ENCODE data around the gene PTOV1. TPM values are rescaled to one million over a fixed set of nuclear protein-coding genes. Genes with fewer than 3 reads are reported as not detected.
A peak's percentile ranks its signal among the peaks of the same experiment; 100 is the strongest.

The PTOV1 gene
- total RNA-seq, 4 donors from 2014 or later = 46.2 to 156 (median 82.0) TPM

DNA sequence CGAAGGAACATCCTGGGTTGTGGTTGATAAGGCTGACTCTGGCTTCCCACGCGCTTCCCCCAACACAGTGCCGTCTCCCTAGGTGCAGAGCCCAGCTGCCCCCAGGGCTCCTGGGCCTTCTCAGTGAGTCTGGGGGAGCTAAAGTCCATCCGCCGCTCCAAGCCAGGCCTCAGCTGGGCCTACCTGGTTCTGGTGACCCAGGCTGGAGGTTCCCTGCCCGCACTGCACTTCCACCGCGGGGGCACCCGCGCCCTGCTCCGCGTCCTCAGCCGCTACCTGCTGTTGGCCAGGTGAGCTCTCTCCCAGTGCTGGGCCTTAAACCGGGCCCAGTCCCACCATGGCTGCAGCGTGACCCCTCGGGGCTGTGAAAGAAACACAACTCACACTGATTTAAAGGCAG, 30.2 kb downstream of the PTOV1 start:
- Histone ChIP-seq H3K4me3 (no peak overlapping the region), H3K4me1 (peaks cover 0 to 7% of the 10 kb centered on the region in 2 donors), H3K9me3 (no peaks in the 10 kb centered on the region), H3K27ac (no peak overlapping the region), H3K27me3 (no peaks in the 10 kb centered on the region), H3K36me3 (no peaks in the 10 kb centered on the region)
- intact Hi-C loops (cut with DNase I; ENCODE audit: low total_unique reads) = no loop called here
- peak in 1 of 2 donors; percentile 17 for DNase-seq
- TF ChIP-seq CTCF (IDR thresholded peaks at IDR 0.05) (no peak), POLR2A (IDR thresholded peaks at IDR 0.05) (no peak)

DNA sequence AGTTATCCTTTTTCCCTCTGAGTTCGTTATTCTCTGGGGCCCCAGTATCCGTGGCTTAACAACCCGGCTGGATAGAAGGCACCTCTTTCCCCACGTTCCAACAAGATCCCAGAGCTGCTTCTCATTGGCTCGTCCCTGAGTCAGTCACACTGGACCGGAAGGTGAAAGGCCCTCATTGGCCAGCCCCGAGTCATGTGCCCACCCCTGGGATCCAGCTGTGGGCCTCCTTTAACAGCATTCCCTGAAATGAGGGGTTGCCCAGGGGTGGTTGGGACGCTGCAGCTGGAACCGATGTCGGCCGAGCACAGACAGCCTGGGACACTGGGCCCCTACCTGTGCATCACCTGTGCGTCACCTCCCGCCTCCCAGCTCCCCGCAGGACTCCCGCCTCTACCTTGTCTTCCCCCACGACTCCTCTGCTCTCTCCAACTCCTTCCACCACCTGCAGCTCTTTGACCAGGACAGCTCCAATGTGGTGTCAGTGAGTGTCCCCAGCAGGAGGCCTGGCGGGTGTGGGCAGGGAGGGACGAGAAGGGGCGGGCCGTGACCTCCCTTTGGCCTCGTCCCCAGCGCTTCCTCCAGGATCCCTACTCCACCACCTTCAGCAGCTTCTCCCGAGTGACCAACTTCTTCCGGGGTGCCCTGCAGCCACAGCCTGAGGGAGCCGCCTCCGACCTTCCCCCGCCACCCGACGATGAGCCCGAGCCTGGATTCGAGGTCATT, 30.9 kb downstream of the PTOV1 start:
- DNase-seq = peak in 1 of 2 donors; percentile 14
- TF ChIP-seq CTCF (IDR thresholded peaks at IDR 0.05) (no peak), POLR2A (IDR thresholded peaks at IDR 0.05) (no peak)
- Histone ChIP-seq H3K4me3 (no peak overlapping the region), H3K36me3 (no peaks in the 10 kb centered on the region), H3K27ac (no peak overlapping the region), H3K27me3 (no peaks in the 10 kb centered on the region), H3K9me3 (no peaks in the 10 kb centered on the region), H3K4me1 (peaks cover 0 to 7% of the 10 kb centered on the region in 2 donors)
- intact Hi-C loops (cut with DNase I; ENCODE audit: low total_unique reads) = no loop called here

DNA sequence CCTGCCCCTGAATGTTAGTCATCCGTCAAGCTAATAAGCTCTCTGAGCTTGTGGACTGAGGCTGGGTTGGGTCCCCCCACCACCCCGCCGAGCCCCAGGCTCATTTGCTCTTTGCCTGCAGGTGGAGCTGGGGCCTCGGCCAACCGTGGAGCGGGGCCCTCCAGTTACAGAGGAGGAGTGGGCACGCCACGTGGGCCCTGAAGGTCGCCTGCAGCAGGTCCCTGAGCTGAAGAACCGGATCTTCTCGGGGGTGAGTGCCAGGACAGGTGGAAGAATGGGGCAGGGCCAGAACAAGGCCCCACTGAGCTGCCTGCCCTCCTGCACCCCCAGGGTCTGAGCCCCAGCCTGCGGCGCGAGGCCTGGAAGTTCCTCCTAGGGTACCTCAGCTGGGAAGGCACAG, 31.7 kb downstream of the PTOV1 start:
- Histone ChIP-seq H3K36me3 (no peaks in the 10 kb centered on the region), H3K9me3 (no peaks in the 10 kb centered on the region), H3K4me1 (peaks cover 0 to 7% of the 10 kb centered on the region in 2 donors), H3K27ac (no peak overlapping the region), H3K4me3 (no peak overlapping the region), H3K27me3 (no peaks in the 10 kb centered on the region)
- no peak for TF ChIP-seq POLR2A (IDR thresholded peaks at IDR 0.05)
- TF ChIP-seq CTCF (IDR thresholded peaks at IDR 0.05) = no peak
- DNase-seq = peak in 1 of 2 donors; percentile 15
- intact Hi-C loops (cut with DNase I; ENCODE audit: low total_unique reads) = no loop called here

- no peak for DNase-seq
- H3K36me3 ChIP-seq = no peaks in the 10 kb centered on the region
- intact Hi-C loops (cut with DNase I; ENCODE audit: low total_unique reads) = no loop called here
Measured at GRCh38 chr19:49883094-49883493, 32.1 kb downstream of the PTOV1 start.

More at GRCh38 chr19:49883094-49883493, 32.1 kb downstream of the PTOV1 start:
- Histone ChIP-seq H3K27ac (no peak overlapping the region), H3K4me1 (peaks cover 0 to 7% of the 10 kb centered on the region in 2 donors), H3K4me3 (no peak overlapping the region), H3K9me3 (no peaks in the 10 kb centered on the region), H3K27me3 (no peaks in the 10 kb centered on the region)
- TF ChIP-seq POLR2A (IDR thresholded peaks at IDR 0.05) (no peak), CTCF (IDR thresholded peaks at IDR 0.05) (no peak)
